CD14-positive monocyte (primary cell): ENCODE results near the gene MYO16. TPM values are rescaled to one million over a fixed set of nuclear protein-coding genes. Genes with fewer than 3 reads are reported as not detected.

Source experiments
- DNase-seq, 3 donors: peaks; one replicate each; pipeline ENCODE4 v3.0.0-alpha.2; 2011 to 2022
- H2AFZ ChIP-seq: 2 replicates; pipeline ENCODE4 v1.6.0; 2012; ENCODE audit warnings: mild to moderate bottlenecking, low read depth, low read length, inconsistent platforms; ENCODE audit not compliant: insufficient read depth, poor library complexity, severe bottlenecking
- H3K27ac ChIP-seq, 2 donors: 1 replicate in 1 of 2; 2 replicates in 1 of 2; pipeline ENCODE4 v1.5.1; 2012 to 2013; ENCODE audit warnings: low read length in 2 of 2, control low read depth in 1 of 2, inconsistent platforms in 1 of 2, low read depth in 1 of 2, mild to moderate bottlenecking in 1 of 2
- H3K27me3 ChIP-seq, 2 donors: one replicate each; pipeline versions ENCODE4 v1.6.0 to v1.6.1; 2011 to 2013; ENCODE audit warnings: low read length in 2 of 2; ENCODE audit not compliant: control insufficient read depth in 2 of 2, insufficient read depth in 2 of 2
- H3K36me3 ChIP-seq, 2 donors: replicated peaks in 1 of 2; 1 replicate in 1 of 2; 2 replicates in 1 of 2; pipeline versions ENCODE4 v1.5.1 to v1.6.1; 2012 to 2013; ENCODE audit warnings: low read length in 2 of 2, control low read depth in 1 of 2, inconsistent platforms in 1 of 2, mild to moderate bottlenecking in 1 of 2; ENCODE audit not compliant: insufficient read depth in 2 of 2, control insufficient read depth in 1 of 2
- H3K4me1 ChIP-seq, 2 donors: 1 replicate in 1 of 2; 2 replicates in 1 of 2; pipeline versions ENCODE4 v1.5.1 to v1.6.1; 2012 to 2013; ENCODE audit warnings: low read length in 2 of 2, control low read depth in 1 of 2, inconsistent platforms in 1 of 2, mild to moderate bottlenecking in 1 of 2, moderate library complexity in 1 of 2; ENCODE audit not compliant: insufficient read depth in 2 of 2, control insufficient read depth in 1 of 2
- H3K4me2 ChIP-seq: replicated peaks from 2 replicates; pipeline ENCODE3; 2012; ENCODE audit warnings: low read length, moderate library complexity, mild to moderate bottlenecking; ENCODE audit not compliant: poor library complexity, severe bottlenecking; ENCODE audit errors: extremely low read depth
- H3K4me3 ChIP-seq, 3 experiments: fragments of 200-600 bp in 1 of 3; sonication (generic) in 1 of 3; replicated peaks in 1 of 3; 1 replicate in 2 of 3; 2 replicates in 1 of 3; pipeline ENCODE4 v1.5.1; 2011 to 2013; ENCODE audit warnings: low read length in 3 of 3, mild to moderate bottlenecking in 3 of 3, control low read depth in 2 of 3, low read depth in 2 of 3, inconsistent platforms in 1 of 3, moderate library complexity in 1 of 3
- H3K79me2 ChIP-seq: 2 replicates; pipeline ENCODE4 v1.6.0; 2012; ENCODE audit warnings: mild to moderate bottlenecking, control low read depth, inconsistent platforms, low read length, moderate library complexity; ENCODE audit not compliant: insufficient read depth
- H3K9ac ChIP-seq: 2 replicates; pipeline ENCODE4 v1.6.0; 2017; ENCODE audit warnings: low read length, mild to moderate bottlenecking; ENCODE audit not compliant: insufficient read depth, poor library complexity, severe bottlenecking
- H3K9me3 ChIP-seq, 2 donors: replicated peaks in 1 of 2; 1 replicate in 1 of 2; 2 replicates in 1 of 2; pipeline versions ENCODE4 v1.5.1 to v1.6.1; 2012 to 2013; ENCODE audit warnings: low read length in 2 of 2, control low read depth in 1 of 2; ENCODE audit not compliant: control insufficient read depth in 1 of 2, insufficient read depth in 1 of 2
- H4K20me1 ChIP-seq: 2 replicates; pipeline ENCODE4 v1.6.0; 2012; ENCODE audit warnings: mild to moderate bottlenecking, low read length, control low read depth, moderate library complexity; ENCODE audit not compliant: insufficient read depth
- H3K27ac Mint-ChIP-seq, 7 donors: one replicate each; pipeline ENCODE4 v1.8.0; 2020; ENCODE audit warnings: mild to moderate bottlenecking in 7 of 7, mixed read lengths in 7 of 7, moderate library complexity in 6 of 7, inconsistent platforms in 2 of 7
- H3K27me3 Mint-ChIP-seq, 3 donors: one replicate each; pipeline ENCODE4 v1.8.0; 2021 to 2022; ENCODE audit warnings: low read depth in 3 of 3, mild to moderate bottlenecking in 3 of 3, mixed read lengths in 3 of 3, moderate library complexity in 3 of 3, inconsistent platforms in 1 of 3
- H3K36me3 Mint-ChIP-seq, 2 donors: one replicate each; pipeline ENCODE4 v1.8.0; 2020; ENCODE audit warnings: mixed read lengths in 2 of 2, inconsistent platforms in 1 of 2, mild to moderate bottlenecking in 1 of 2
- H3K4me1 Mint-ChIP-seq: one replicate; pipeline ENCODE4 v1.8.0; 2020; ENCODE audit warnings: mild to moderate bottlenecking, mixed read lengths
- H3K4me3 Mint-ChIP-seq, 2 donors: one replicate each; pipeline ENCODE4 v1.8.0; 2020; ENCODE audit warnings: mild to moderate bottlenecking in 2 of 2, mixed read lengths in 2 of 2, moderate library complexity in 1 of 2
- H3K9me3 Mint-ChIP-seq, 7 donors: one replicate each; pipeline ENCODE4 v1.8.0; 2020 to 2022; ENCODE audit warnings: mixed read lengths in 7 of 7, mild to moderate bottlenecking in 6 of 7, moderate library complexity in 6 of 7, inconsistent platforms in 2 of 7
- WGBS: methylation state at CpG from one replicate; pipeline ENCODE4 v1.1.5; 2013; ENCODE audit warnings: missing lambda C conversion rate; ENCODE audit not compliant: insufficient coverage; 5-methylcytosine and 5-hydroxymethylcytosine counted together
- intact Hi-C, 2 donors: fragments of 100-400 bp; cut with micrococcal nuclease; formaldehyde crosslinking; loops; one replicate each; pipeline versions ENCODE4 v1.15.0 to v1.15.1; 2023
- polyA plus RNA-seq, 3 donors: library from polyadenylated mRNA; depleted of rRNA in 1 of 3; unstranded in 2 of 3; stranded (reverse) in 1 of 3; fragments of 300-500 nt in 2 of 3; fragments of >200 nt in 1 of 3; fragmentation: Illumina TruSeq in 2 of 3; gene quantifications; 1 replicate in 2 of 3; 2 replicates in 1 of 3; pipeline ENCODE4 v1.2.3, GENCODE V29; 2012 to 2021
- TF ChIP-seq, protein P1 (sequence below): fragments of 200-600 bp; IDR thresholded peaks from one replicate; pipeline ENCODE4 v1.8.0; 2022; ENCODE audit warnings: antibody characterized with exemption, mild to moderate bottlenecking

MYO16 gene
- polyA plus RNA-seq, 3 donors = not detected

- DNase-seq = no peak
- no peak overlapping the region for H3K4me2 ChIP-seq
- no peaks in the 10 kb centered on the region for H3K36me3 ChIP-seq
- no peak overlapping the region for H3K9ac ChIP-seq
- intact Hi-C loops = no loop called here
- H3K27ac ChIP-seq = no peak overlapping the region
- no peak overlapping the region for H3K27ac Mint-ChIP-seq
- H3K36me3 Mint-ChIP-seq = no peaks in the 10 kb centered on the region
- no peaks in the 10 kb centered on the region for H3K4me1 ChIP-seq
- no peak overlapping the region for H3K4me3 Mint-ChIP-seq
- no peaks in the 10 kb centered on the region for H3K4me1 Mint-ChIP-seq
- no peaks in the 10 kb centered on the region for H3K27me3 ChIP-seq
- no peaks in the 10 kb centered on the region for H3K79me2 ChIP-seq
- no peaks in the 10 kb centered on the region for H3K9me3 ChIP-seq
- H3K4me3 ChIP-seq = no peak overlapping the region
- no peaks in the 10 kb centered on the region for H4K20me1 ChIP-seq
- peaks cover 0 to 6% (median 0%) of the 10 kb centered on the region in 7 donors for H3K9me3 Mint-ChIP-seq
- 75% methylated on average over 5 of the region's 5 CpGs for WGBS
- H3K27me3 Mint-ChIP-seq = no peaks in the 10 kb centered on the region
- no peak overlapping the region for H2AFZ ChIP-seq
- TF ChIP-seq, protein P1, sequence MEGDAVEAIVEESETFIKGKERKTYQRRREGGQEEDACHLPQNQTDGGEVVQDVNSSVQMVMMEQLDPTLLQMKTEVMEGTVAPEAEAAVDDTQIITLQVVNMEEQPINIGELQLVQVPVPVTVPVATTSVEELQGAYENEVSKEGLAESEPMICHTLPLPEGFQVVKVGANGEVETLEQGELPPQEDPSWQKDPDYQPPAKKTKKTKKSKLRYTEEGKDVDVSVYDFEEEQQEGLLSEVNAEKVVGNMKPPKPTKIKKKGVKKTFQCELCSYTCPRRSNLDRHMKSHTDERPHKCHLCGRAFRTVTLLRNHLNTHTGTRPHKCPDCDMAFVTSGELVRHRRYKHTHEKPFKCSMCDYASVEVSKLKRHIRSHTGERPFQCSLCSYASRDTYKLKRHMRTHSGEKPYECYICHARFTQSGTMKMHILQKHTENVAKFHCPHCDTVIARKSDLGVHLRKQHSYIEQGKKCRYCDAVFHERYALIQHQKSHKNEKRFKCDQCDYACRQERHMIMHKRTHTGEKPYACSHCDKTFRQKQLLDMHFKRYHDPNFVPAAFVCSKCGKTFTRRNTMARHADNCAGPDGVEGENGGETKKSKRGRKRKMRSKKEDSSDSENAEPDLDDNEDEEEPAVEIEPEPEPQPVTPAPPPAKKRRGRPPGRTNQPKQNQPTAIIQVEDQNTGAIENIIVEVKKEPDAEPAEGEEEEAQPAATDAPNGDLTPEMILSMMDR = no peak
Measured at GRCh38 chr13:108728370-108728769, 99.0 kb downstream of the MYO16 start.

- H3K9ac ChIP-seq = no peak overlapping the region
- H3K4me1 ChIP-seq = no peaks in the 10 kb centered on the region
- H3K36me3 ChIP-seq = no peaks in the 10 kb centered on the region
- no peaks in the 10 kb centered on the region for H3K9me3 ChIP-seq
- H2AFZ ChIP-seq = no peak overlapping the region
- Mint-ChIP-seq H3K4me1 (no peaks in the 10 kb centered on the region), H3K4me3 (no peak overlapping the region), H3K27me3 (peaks cover 0 to 2% (median 0%) of the 10 kb centered on the region in 3 donors), H3K9me3 (peaks cover 0 to 9% (median 4%) of the 10 kb centered on the region in 7 donors), H3K27ac (no peak overlapping the region), H3K36me3 (no peaks in the 10 kb centered on the region)
- no peak overlapping the region for H3K4me3 ChIP-seq
- DNase-seq = no peak
- H3K27me3 ChIP-seq = no peaks in the 10 kb centered on the region
- no peaks in the 10 kb centered on the region for H4K20me1 ChIP-seq
- TF ChIP-seq, protein P1 = no peak
- H3K79me2 ChIP-seq = no peaks in the 10 kb centered on the region
- H3K4me2 ChIP-seq = no peak overlapping the region
- no peak overlapping the region for H3K27ac ChIP-seq
- WGBS = 80% methylated on average over 1 of the region's 3 CpGs
- intact Hi-C loops = no loop called here
Measured at GRCh38 chr13:108733022-108733560, 103.7 kb downstream of the MYO16 start.
